GM18907 (cell line): ENCODE measurements around the gene TECPR1.

ENCODE experiments used
- ATAC-seq: cut with Tn5 transposase; IDR thresholded peaks from one replicate; pipeline ENCODE4 v1.9.1; 2021; ENCODE audit warnings: mild to moderate bottlenecking, moderate library complexity; ENCODE audit not compliant: unreplicated experiment

TECPR1 gene

GRCh38 chr7:98166668-98166970 lies 85.4 kb downstream of the TECPR1 start:
- no peak for ATAC-seq

GRCh38 chr7:98165827-98166667 lies 86.0 kb downstream of the TECPR1 start:
- peak; percentile 68 for ATAC-seq
